HG03045 (cell line): ENCODE data around the gene TTLL5.

Experiments
- ATAC-seq: cut with Tn5 transposase; IDR thresholded peaks from one replicate; pipeline ENCODE4 v1.9.1; 2021; ENCODE audit warnings: mild to moderate bottlenecking, moderate library complexity; ENCODE audit not compliant: unreplicated experiment

TTLL5 gene

GRCh38 chr14:75952489-75952888 lies 291.4 kb downstream of the TTLL5 start:
- no peak for ATAC-seq

DNA sequence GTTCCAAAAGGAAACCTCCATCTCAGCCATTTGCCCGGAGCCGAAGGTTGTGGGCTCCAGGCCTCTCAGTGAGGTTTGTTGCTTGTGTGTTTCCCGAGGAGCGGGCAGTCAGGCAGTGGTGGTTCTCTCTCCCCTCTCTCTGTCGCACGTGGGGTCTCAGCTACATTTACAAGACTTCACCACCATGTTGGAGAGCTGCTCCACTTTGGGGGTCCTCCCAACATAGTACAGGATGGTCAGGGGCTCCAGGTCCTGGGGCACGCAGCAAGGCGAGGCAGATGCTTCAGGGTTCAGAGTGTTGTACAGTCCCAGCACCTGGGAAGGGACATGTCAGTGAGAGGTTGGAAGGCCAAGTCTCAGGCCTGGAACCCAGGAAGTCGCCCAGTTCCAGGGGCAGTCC lies 298.0 kb downstream of the TTLL5 start:
- ATAC-seq = no peak

- ATAC-seq = no peak
Measured at GRCh38 chr14:75960231-75960630, 299.2 kb downstream of the TTLL5 start.

- ATAC-seq = no peak
Measured at GRCh38 chr14:75961662-75962061, 300.6 kb downstream of the TTLL5 start.

GRCh38 chr14:75967866-75968265 lies 306.8 kb downstream of the TTLL5 start:
- no peak for ATAC-seq

DNA sequence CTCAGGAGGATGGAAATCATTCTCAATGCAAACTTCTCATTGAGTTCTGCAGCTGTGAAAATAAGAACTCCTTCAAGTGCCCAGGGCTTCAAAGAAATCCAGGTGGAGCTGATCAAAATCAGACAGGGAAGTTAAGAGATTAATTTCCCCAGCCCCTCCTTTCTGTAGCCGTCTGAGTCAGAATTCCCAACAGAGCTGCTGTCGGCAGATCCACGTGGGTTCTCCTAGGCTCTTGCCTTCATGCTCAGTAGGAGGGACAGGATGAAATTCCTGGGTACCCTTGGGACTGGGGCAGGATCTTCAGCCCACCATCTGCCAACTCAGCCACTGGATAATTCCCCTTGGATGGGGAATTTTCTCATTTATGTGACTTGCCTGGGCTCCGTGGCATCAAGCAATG lies 307.4 kb downstream of the TTLL5 start:
- ATAC-seq = no peak

- ATAC-seq = no peak
Measured at GRCh38 chr14:75969126-75969525, 308.1 kb downstream of the TTLL5 start.

DNA sequence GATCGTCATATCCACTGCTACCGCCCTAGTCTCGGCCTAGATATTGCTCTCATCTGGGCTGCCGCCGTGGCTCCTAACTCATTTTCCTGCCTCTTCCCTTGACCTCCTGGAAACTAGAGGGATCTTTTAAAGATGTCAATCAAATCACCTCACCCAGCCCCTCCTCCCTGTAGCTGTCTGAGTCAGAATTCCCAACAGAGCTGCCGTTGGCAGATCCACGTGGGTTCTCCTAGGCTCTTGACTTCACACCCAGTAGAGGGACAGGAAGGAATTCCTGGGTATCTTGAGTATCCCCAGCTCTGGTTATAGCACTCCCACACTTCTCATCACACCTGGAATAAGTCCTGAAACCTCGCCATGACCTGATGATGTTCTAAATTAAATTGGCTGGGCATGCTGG lies 308.8 kb downstream of the TTLL5 start:
- ATAC-seq = no peak

GRCh38 chr14:75970989-75971388 lies 309.9 kb downstream of the TTLL5 start:
- ATAC-seq = no peak

GRCh38 chr14:75971509-75971908 lies 310.5 kb downstream of the TTLL5 start:
- ATAC-seq = no peak

- no peak for ATAC-seq
Measured at GRCh38 chr14:75972801-75973421, 311.9 kb downstream of the TTLL5 start.

DNA sequence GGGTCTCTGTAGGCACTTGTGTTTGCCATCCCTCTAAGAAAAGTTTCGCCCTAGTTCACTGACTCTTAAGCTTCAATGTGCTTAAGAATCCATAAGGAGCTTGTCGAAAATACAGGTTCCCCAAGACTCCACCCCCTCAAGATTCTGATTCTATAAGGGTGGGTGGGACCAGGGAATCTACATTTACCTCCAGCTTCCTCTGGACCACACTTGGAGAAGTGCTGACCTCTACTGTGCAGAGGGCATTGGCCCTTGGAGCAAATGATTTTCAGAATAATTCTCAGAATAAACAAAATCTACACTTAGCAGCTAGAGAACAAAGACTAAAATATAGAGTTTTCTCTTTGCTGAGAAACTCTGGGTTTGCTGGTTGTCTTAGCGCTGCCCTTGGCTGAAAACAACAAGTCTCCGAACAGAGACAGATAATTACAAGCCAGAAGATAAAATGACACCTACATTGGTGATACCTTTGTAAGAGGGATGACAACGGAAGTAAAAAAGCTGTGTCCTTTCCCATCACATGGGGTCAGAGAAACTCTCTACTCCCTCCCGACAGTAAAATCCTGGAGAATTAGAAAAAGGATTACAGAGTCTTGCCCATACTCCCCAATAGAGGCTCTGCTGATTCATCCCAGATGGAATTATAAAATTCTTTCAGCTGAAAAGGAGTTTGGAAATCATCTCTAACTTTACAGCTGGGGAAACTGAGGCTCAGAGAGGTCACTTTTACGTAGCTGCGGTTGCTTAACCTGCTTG lies 316.0 kb downstream of the TTLL5 start:
- ATAC-seq = no peak

GRCh38 chr14:75977582-75977943 lies 316.5 kb downstream of the TTLL5 start:
- no peak for ATAC-seq

DNA sequence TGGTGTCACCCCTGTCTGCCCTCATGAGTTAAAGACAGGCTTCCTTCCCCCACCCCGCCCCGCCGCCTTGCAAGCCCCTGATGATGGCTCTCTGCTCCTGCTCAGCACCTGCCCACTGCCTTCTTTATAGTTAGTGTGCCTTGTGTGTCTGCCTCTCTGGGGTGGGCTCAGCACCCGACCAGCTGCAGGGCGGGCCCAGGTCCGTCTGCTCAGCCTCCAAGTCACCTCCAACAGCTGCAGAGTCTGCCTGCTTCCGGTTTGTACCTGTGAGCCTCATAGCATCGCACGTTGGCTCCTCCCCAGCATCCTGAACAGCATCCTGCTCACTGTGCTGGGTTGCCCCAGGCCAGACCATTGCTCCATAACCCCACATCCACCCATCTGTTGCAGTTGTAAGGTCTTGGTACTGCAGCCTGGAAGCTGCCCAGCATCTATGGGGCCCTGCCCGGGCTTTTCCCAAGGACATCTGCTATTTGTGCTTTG lies 317.2 kb downstream of the TTLL5 start:
- ATAC-seq = no peak

- no peak for ATAC-seq
Measured at GRCh38 chr14:75979071-75979571, 318.1 kb downstream of the TTLL5 start.

- no peak for ATAC-seq
Measured at GRCh38 chr14:75979648-75980565, 318.9 kb downstream of the TTLL5 start.

DNA sequence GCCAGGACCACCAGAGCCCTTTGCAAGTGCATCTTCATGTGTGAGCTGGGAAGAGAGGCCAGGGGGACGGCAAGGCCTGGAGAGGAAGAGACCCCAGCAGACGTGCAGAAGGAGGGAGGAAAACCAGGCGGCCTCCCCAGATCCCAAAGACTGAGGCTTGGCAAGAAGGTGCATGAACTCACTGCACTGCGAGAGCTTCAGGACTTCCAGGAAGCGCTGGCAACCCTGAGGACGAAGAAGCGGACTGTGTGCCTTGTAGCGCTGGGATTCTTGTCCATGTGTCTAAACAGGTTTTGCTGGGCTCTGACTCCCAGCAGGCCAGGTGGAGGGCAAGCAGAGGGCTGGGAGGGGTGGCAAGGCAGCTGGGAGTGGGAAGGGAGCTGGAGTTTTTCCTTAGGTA lies 319.8 kb downstream of the TTLL5 start:
- ATAC-seq = no peak

- ATAC-seq = no peak
Measured at GRCh38 chr14:75981426-75982265, 320.6 kb downstream of the TTLL5 start, which contains the start of gene TGFB3. TSS of gene TGFB3 (minus strand) at chr14:75981995. CDS start at chr14:75980893, 1,102 bp downstream.

DNA sequence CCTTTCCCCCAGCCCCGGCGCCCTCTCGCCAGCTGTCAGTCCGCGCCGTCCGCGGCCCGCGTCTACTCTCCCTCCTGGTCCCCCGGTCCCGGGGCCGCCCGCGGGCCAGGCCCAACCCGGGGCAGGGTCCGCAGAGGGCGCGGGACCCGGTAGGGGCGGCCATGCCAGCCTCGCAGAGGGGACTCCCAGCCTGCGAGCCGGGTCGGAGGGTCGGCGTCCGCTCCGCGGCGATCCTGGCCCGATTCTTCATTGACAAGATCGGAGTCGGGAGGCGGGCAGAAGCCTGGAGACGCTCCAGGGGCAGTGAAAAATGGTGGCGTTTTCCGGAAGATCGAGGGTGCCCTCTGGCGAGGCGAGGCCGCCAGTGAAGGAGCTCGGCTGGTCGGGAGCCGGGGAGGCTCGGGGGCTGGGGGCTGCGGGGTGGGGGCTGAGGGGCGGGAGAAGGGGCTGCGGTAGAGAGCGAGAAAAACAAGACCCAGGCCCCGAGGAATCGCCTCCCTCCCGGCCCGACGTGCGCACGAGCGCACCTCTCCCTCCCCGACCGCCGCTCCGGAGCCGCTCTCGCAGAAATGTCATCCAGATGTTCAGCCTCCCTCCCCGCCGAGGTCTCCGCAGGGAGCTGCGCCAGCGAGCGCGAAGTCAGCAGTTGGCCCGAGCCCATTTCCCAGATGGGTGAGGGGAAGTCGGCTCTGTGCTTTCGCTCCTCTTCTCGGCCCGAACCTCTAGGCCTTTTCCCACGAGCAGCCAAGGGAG lies 321.4 kb downstream of the TTLL5 start:
- ATAC-seq = peak; percentile 58

DNA sequence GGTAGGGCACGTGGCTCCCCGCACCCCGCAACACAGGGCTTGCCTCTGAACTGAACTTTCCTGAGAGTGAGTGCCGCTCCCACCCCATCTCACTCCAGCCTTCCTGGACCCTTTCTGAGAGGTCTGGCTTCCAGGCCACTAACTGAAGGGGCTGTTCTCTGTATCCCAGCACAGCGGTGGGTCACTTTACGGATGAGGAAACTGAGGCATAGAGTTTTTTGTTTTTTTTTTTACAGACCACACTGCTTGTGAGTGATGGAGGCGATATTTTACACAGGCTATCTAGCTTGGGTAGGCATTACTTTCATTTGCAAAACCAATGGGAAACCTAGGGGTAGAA lies 321.9 kb downstream of the TTLL5 start:
- ATAC-seq = no peak
